Activated CD4-positive, alpha-beta T cell treated with anti-CD3 and anti-CD28 coated beads, Interleukin-2, amount 10 ng/mL, durations not matched to agents 7 days and 5 days (primary cell): ENCODE results near the gene SSH3. TPM values are rescaled to one million over a fixed set of nuclear protein-coding genes. Genes with fewer than 3 reads are reported as not detected.

ENCODE experiments used
- total RNA-seq, 2 experiments: library from RNA; stranded (reverse); gene quantifications; one replicate each; pipeline ENCODE4 v1.2.3, GENCODE V29; 2021

SSH3 gene
- total RNA-seq, 2 experiments from 2014 or later: 8.2 to 9.6 TPM

Other genes with a start within 250 kb of the SSH3 start
- under 1 TPM in 1 of 2 experiments, not detected in 1; 0.35 TPM for gene RHOD, start 246.7 kb upstream of the SSH3 start, total RNA-seq
- gene KDM2A, start 184.3 kb upstream of the SSH3 start, total RNA-seq: 10 to 100 TPM; 83.8 to 94.0 TPM
- 100 to 1,000 TPM; 306 to 324 TPM for gene GRK2, start 37.1 kb upstream of the SSH3 start, total RNA-seq
- 100 to 1,000 TPM; 135 to 194 TPM for gene ANKRD13D, start 14.2 kb upstream of the SSH3 start, total RNA-seq
- 10 to 100 TPM; 52.7 to 53.7 TPM for gene POLD4, start 50.0 kb downstream of the SSH3 start, total RNA-seq
- gene CLCF1, start 70.1 kb downstream of the SSH3 start, total RNA-seq: under 1 TPM; 0.10 to 0.17 TPM
- gene RAD9A, start 88.5 kb downstream of the SSH3 start, total RNA-seq: 10 to 100 TPM; 49.3 to 53.7 TPM
- gene PPP1CA, start 98.3 kb downstream of the SSH3 start, total RNA-seq: 100 to 1,000 TPM; 301 to 331 TPM
- 100 to 1,000 TPM; 256 to 323 TPM for gene TBC1D10C, start 100.6 kb downstream of the SSH3 start, total RNA-seq
- gene CARNS1, start 112.1 kb downstream of the SSH3 start, total RNA-seq: 1 to 10 TPM; 1.2 to 1.9 TPM
- gene RPS6KB2, start 125.0 kb downstream of the SSH3 start, total RNA-seq: 10 to 100 TPM; 57.5 to 68.1 TPM
- gene PTPRCAP, start 134.2 kb downstream of the SSH3 start, total RNA-seq: 100 to 1,000 TPM; 328 to 389 TPM
- 100 to 1,000 TPM; 191 to 252 TPM for gene CORO1B, start 139.9 kb downstream of the SSH3 start, total RNA-seq
- gene GPR152, start 149.2 kb downstream of the SSH3 start, total RNA-seq: not detected
- 1 to 10 TPM; 1.3 to 2.6 TPM for gene CABP4, start 151.8 kb downstream of the SSH3 start, total RNA-seq
- gene TMEM134, start 165.7 kb downstream of the SSH3 start, total RNA-seq: 10 to 100 TPM; 42.2 to 47.2 TPM
- gene AIP, start 179.5 kb downstream of the SSH3 start, total RNA-seq: 100 to 1,000 TPM; 149 to 164 TPM
- gene PITPNM1, start 201.8 kb downstream of the SSH3 start, total RNA-seq: 100 to 1,000 TPM; 100 to 110 TPM
- 100 to 1,000 TPM; 117 to 126 TPM for gene CDK2AP2, start 204.6 kb downstream of the SSH3 start, total RNA-seq
- not detected for gene CABP2, start 219.9 kb downstream of the SSH3 start, total RNA-seq